Osteocyte (in vitro differentiated cells): Measurements from ENCODE around the gene PLXNB3. TPM values are rescaled to one million over a fixed set of nuclear protein-coding genes. Genes with fewer than 3 reads are reported as not detected.

ENCODE experiments used
- DNase-seq: peaks from one replicate; pipeline ENCODE4 v3.0.0; 2021; ENCODE audit warnings: mixed read lengths; ENCODE audit not compliant: unreplicated experiment; ENCODE audit errors: extremely low spot score
- H3K27ac Mint-ChIP-seq: one replicate; pipeline ENCODE4 v1.8.0; 2021; ENCODE audit warnings: mild to moderate bottlenecking, mixed read lengths; ENCODE audit not compliant: unreplicated experiment
- H3K27me3 Mint-ChIP-seq: one replicate; pipeline ENCODE4 v1.8.0; 2021; ENCODE audit warnings: mixed read lengths; ENCODE audit not compliant: unreplicated experiment
- H3K36me3 Mint-ChIP-seq: one replicate; pipeline ENCODE4 v1.8.0; 2021; ENCODE audit warnings: mixed read lengths; ENCODE audit not compliant: unreplicated experiment
- H3K4me1 Mint-ChIP-seq: one replicate; pipeline ENCODE4 v1.8.0; 2021; ENCODE audit warnings: mixed read lengths; ENCODE audit not compliant: unreplicated experiment
- H3K4me3 Mint-ChIP-seq: one replicate; pipeline ENCODE4 v1.8.0; 2021; ENCODE audit warnings: mild to moderate bottlenecking, moderate library complexity, mixed read lengths; ENCODE audit not compliant: unreplicated experiment
- H3K9me3 Mint-ChIP-seq: one replicate; pipeline ENCODE4 v1.8.0; 2021; ENCODE audit warnings: mixed read lengths; ENCODE audit not compliant: unreplicated experiment
- total RNA-seq: library from RNA; stranded (reverse); gene quantifications from 2 replicates; pipeline ENCODE4 v1.2.1, GENCODE V29; 2021
- TF ChIP-seq, protein P1 (sequence below): fragments of 200-600 bp; sonication (generic); IDR thresholded peaks from 2 replicates; pipeline ENCODE4 v1.5.0; 2021; ENCODE audit warnings: antibody characterized with exemption, mild to moderate bottlenecking, moderate library complexity

The PLXNB3 gene
- total RNA-seq, 1 donor from 2014 or later, result 8.7 TPM

DNA sequence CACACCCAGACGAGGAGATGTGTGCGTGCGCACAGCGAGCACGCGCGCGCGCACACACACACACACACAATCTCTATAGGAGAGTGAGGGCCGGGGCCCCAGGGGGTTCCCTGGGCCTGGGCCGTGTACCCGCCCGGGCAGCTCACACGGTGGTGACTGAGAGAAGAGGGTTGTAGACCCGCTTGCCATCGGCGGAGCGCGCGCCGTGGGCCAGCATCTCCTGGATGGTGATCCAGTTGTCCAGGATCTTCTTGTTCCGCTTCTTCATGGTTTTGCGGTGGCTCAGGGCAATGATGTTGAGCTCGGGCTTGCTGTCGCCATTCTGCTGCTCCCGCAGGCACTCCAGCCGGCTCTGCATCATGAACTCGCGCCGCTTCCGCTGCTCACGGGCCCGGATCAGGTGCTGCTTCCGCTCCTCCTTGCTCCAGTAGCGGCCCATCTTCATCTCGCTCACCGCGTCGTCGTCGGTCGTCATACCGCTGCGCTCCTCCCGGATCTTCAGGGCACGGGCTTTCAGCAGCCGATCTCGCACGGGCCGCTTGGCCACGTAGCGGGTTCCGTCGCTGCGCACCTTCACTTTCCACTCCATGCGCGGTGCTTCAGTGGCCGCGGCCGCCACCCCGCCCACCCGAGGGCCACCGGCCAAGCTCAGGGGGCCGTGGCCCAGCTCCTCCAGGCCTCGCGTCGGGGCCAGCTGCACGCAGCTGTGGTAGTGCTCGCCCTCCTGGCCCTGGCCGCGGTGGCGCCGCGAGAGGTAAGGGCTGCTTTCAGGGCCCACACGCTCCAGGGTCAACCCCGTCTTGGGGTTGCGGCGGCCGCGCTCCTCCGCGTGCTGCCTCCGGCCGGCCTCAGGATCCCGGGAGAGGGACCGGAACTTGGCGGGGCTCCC is 39.4 kb downstream of the PLXNB3 start:
- Mint-ChIP-seq H3K4me1 (no peaks in the 10 kb centered on the region), H3K4me3 (no peak overlapping the region), H3K27me3 (no peaks in the 10 kb centered on the region), H3K9me3 (no peaks in the 10 kb centered on the region), H3K36me3 (no peaks in the 10 kb centered on the region), H3K27ac (no peak overlapping the region)
- TF ChIP-seq, protein P1, sequence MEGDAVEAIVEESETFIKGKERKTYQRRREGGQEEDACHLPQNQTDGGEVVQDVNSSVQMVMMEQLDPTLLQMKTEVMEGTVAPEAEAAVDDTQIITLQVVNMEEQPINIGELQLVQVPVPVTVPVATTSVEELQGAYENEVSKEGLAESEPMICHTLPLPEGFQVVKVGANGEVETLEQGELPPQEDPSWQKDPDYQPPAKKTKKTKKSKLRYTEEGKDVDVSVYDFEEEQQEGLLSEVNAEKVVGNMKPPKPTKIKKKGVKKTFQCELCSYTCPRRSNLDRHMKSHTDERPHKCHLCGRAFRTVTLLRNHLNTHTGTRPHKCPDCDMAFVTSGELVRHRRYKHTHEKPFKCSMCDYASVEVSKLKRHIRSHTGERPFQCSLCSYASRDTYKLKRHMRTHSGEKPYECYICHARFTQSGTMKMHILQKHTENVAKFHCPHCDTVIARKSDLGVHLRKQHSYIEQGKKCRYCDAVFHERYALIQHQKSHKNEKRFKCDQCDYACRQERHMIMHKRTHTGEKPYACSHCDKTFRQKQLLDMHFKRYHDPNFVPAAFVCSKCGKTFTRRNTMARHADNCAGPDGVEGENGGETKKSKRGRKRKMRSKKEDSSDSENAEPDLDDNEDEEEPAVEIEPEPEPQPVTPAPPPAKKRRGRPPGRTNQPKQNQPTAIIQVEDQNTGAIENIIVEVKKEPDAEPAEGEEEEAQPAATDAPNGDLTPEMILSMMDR, result no peak
- no peak for DNase-seq

DNA sequence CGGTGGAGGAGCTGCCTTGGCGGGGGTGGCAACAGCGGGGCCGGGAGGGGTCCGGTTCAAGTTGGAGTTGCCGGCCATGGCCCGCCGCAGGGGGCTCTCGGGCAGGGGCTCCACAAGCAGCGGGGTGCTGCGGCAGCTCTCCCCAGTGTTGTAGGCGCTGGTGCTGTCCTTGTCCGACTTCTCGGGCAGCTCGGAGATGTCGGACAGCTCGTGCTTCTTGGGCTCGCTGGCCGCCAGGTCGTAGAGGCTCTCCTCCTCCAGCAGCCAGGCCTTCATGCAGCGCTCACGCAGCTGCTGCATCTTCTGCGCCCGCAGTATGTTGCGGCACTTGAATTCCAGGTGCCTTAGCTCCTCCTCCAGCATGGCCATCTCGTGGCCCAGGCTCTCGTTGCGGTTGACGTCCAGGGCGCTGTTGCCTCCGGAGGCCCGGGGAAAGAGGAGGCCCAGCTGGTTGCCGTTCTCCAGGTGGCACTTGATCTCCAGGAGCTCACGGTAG is 40.1 kb downstream of the PLXNB3 start:
- DNase-seq, result no peak
- no peak overlapping the region for H3K27ac Mint-ChIP-seq
- H3K4me1 Mint-ChIP-seq, result no peaks in the 10 kb centered on the region

DNA sequence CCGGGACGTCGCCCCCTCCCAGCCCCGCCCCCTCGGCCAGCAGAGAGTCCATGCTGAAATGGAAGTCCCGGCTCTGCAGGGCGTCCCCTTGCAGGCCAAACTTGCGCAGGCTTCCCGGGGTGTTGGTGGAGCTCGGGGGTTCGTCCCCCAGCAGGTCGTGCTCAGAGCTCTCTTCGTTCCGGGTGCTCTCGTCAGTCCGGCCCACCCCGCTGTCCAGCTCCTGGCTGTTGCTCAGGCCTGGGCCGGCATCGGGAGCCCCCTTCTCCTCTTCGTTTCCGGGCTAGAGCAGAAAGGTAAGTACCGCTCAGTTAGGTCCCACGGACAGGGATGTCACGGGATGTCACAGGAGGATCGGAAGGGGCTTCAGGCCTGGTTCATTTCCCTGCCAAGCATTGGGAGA is 40.6 kb downstream of the PLXNB3 start:
- TF ChIP-seq, protein P1, result no peak
- Mint-ChIP-seq H3K27ac (no peak overlapping the region), H3K9me3 (no peaks in the 10 kb centered on the region), H3K4me1 (no peaks in the 10 kb centered on the region), H3K27me3 (no peaks in the 10 kb centered on the region), H3K4me3 (no peak overlapping the region), H3K36me3 (no peaks in the 10 kb centered on the region)
- no peak for DNase-seq

More for the DNA sequence above, 40.1 kb downstream of the PLXNB3 start:
- no peaks in the 10 kb centered on the region for H3K27me3 Mint-ChIP-seq
- TF ChIP-seq, protein P1, result no peak
- H3K36me3 Mint-ChIP-seq, result no peaks in the 10 kb centered on the region
- no peaks in the 10 kb centered on the region for H3K9me3 Mint-ChIP-seq
- no peak overlapping the region for H3K4me3 Mint-ChIP-seq

DNA sequence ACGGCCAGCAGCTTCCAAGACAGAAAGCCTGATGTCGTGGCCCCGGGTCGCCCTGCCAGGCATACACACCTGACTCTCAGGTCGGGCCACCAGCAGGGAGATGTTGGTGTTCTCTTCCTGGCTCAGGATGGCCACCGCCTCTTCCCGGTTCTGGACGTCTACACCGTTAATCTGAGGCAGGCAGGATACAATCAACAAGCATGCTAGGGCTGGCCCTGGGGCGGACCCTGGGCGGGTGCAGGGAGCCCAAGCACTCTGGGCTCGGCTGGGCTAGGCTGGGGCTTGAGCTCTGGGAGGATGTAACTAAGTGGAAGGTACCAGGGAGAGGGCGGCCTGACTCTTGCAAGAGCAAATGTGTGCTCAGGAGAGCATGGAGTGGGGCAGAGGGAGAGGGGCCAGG is 41.4 kb downstream of the PLXNB3 start:
- no peak overlapping the region for H3K27ac Mint-ChIP-seq
- no peaks in the 10 kb centered on the region for H3K9me3 Mint-ChIP-seq
- H3K27me3 Mint-ChIP-seq, result no peaks in the 10 kb centered on the region
- no peak overlapping the region for H3K4me3 Mint-ChIP-seq
- TF ChIP-seq, protein P1, result no peak
- no peaks in the 10 kb centered on the region for H3K4me1 Mint-ChIP-seq
- H3K36me3 Mint-ChIP-seq, result no peaks in the 10 kb centered on the region
- no peak for DNase-seq

DNA sequence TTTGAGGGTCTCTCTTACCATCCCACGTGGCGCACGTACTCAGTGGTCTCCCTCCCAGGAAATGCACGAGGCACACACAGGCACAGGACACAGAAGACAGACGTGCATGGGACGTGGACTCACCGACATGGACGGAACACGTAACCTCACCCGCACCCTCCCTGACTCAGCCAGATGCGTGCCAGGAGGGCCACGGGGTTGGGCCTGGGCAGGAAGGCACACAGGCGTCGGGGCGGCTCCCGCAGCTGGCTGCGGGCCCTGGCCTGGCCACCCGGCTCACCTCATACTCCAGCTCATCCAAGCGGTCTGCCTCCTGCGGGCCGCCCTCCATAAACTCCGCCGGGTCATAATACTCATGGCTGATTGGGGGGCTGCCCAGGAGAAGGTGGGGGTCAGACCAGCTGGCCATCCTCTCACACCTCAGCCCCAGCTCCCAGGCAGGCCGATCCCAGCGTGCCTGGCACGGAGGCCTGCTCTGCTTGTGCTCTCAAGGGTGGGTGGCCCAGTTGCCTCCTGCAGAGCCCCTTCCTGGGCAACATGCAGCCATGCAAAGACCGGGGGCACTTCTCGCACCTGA is 43.0 kb downstream of the PLXNB3 start:
- Mint-ChIP-seq H3K9me3 (no peaks in the 10 kb centered on the region), H3K27me3 (no peaks in the 10 kb centered on the region)
- TF ChIP-seq, protein P1, result no peak

More for the DNA sequence above, 43.0 kb downstream of the PLXNB3 start:
- DNase-seq, result no peak
- Mint-ChIP-seq H3K4me3 (no peak overlapping the region), H3K27ac (no peak overlapping the region), H3K36me3 (no peaks in the 10 kb centered on the region), H3K4me1 (no peaks in the 10 kb centered on the region)
